Measurements from ENCODE around the gene SORCS2.
A peak's percentile ranks its signal among the peaks of the same experiment; 100 is the strongest.

The SORCS2 gene

GRCh38 chr4:7323872-7324650 lies 131.7 kb downstream of the SORCS2 start:
- H3K4me2 ChIP-seq (ENCODE audit: insufficient read depth, low read length): no peak overlapping the region
- peaks cover 3% of the 10 kb centered on the region for H3K9me3 ChIP-seq (ENCODE audit: insufficient read depth, low read length, severe bottlenecking)
- ATAC-seq (ENCODE audit: insufficient read depth, low read depth): no peak
- no peaks in the 10 kb centered on the region; the same call in 1 of the 2 replicates for H4K20me1 ChIP-seq (ENCODE audit: insufficient read depth, low read length)
- no peaks in the 10 kb centered on the region for H3K36me3 ChIP-seq (ENCODE audit: insufficient read depth, low read length)
- no peak for DNase-seq
- H3K4me1 ChIP-seq (ENCODE audit: insufficient read depth, low read length): no peaks in the 10 kb centered on the region
- no peak overlapping the region for H3K27ac ChIP-seq (ENCODE audit: low read length)
- H3K27me3 ChIP-seq (ENCODE audit: insufficient read depth, low read length, poor library complexity): no peaks in the 10 kb centered on the region
- H3K79me2 ChIP-seq (ENCODE audit: insufficient read depth, low read length): no peaks in the 10 kb centered on the region
- TF ChIP-seq CTCF (IDR thresholded peaks at IDR 0.05; ENCODE audit: borderline replicate concordance, extremely low read depth, low read length, poor library complexity, severe bottlenecking) (peak; percentile 14), EZH2 (IDR thresholded peaks at IDR 0.05; ENCODE audit: borderline replicate concordance, low read depth, low read length, severe bottlenecking) (no peak)
- no peak overlapping the region for H3K4me3 ChIP-seq (ENCODE audit: low read depth in 1 of 2, low read length in 2 of 2)
- H3K9ac ChIP-seq (ENCODE audit: low read depth, low read length): no peak overlapping the region
- no peak overlapping the region for H2AFZ ChIP-seq (ENCODE audit: low read depth, low read length)

GRCh38 chr4:7324651-7325121 lies 132.3 kb downstream of the SORCS2 start:
- no peaks in the 10 kb centered on the region for H3K9me3 ChIP-seq (ENCODE audit: insufficient read depth, low read length, severe bottlenecking)
- H3K4me2 ChIP-seq (ENCODE audit: insufficient read depth, low read length): no peak overlapping the region
- H3K27me3 ChIP-seq (ENCODE audit: insufficient read depth, low read length, poor library complexity): no peaks in the 10 kb centered on the region
- H3K36me3 ChIP-seq (ENCODE audit: insufficient read depth, low read length): no peaks in the 10 kb centered on the region
- ATAC-seq (ENCODE audit: insufficient read depth, low read depth) (no peak), DNase-seq (no peak)
- H3K4me3 ChIP-seq (ENCODE audit: low read depth in 1 of 2, low read length in 2 of 2): no peak overlapping the region
- no peaks in the 10 kb centered on the region for H3K4me1 ChIP-seq (ENCODE audit: insufficient read depth, low read length)
- H3K79me2 ChIP-seq (ENCODE audit: insufficient read depth, low read length): no peaks in the 10 kb centered on the region
- no peak overlapping the region for H3K9ac ChIP-seq (ENCODE audit: low read depth, low read length)
- no peak overlapping the region for H3K27ac ChIP-seq (ENCODE audit: low read length)
- H4K20me1 ChIP-seq (ENCODE audit: insufficient read depth, low read length): no peaks in the 10 kb centered on the region; the same call in 1 of the 2 replicates
- no peak for TF ChIP-seq CTCF (IDR thresholded peaks at IDR 0.05; ENCODE audit: borderline replicate concordance, extremely low read depth, low read length, poor library complexity, severe bottlenecking)
- no peak for TF ChIP-seq EZH2 (IDR thresholded peaks at IDR 0.05; ENCODE audit: borderline replicate concordance, low read depth, low read length, severe bottlenecking)
- H2AFZ ChIP-seq (ENCODE audit: low read depth, low read length): no peak overlapping the region

GRCh38 chr4:7325541-7325940 lies 133.2 kb downstream of the SORCS2 start:
- ATAC-seq (ENCODE audit: insufficient read depth, low read depth) (no peak), DNase-seq (no peak)
- Histone ChIP-seq H3K4me1 (ENCODE audit: insufficient read depth, low read length) (no peaks in the 10 kb centered on the region), H3K4me2 (ENCODE audit: insufficient read depth, low read length) (no peak overlapping the region), H3K79me2 (ENCODE audit: insufficient read depth, low read length) (no peaks in the 10 kb centered on the region), H3K9me3 (ENCODE audit: insufficient read depth, low read length, severe bottlenecking) (no peaks in the 10 kb centered on the region), H3K27ac (ENCODE audit: low read length) (no peak overlapping the region), H2AFZ (ENCODE audit: low read depth, low read length) (no peak overlapping the region), H4K20me1 (ENCODE audit: insufficient read depth, low read length) (no peaks in the 10 kb centered on the region; the same call in 1 of the 2 replicates), H3K9ac (ENCODE audit: low read depth, low read length) (no peak overlapping the region), H3K27me3 (ENCODE audit: insufficient read depth, low read length, poor library complexity) (no peaks in the 10 kb centered on the region), H3K4me3 (ENCODE audit: low read depth in 1 of 2, low read length in 2 of 2) (no peak overlapping the region), H3K36me3 (ENCODE audit: insufficient read depth, low read length) (no peaks in the 10 kb centered on the region)
- TF ChIP-seq CTCF (IDR thresholded peaks at IDR 0.05; ENCODE audit: borderline replicate concordance, extremely low read depth, low read length, poor library complexity, severe bottlenecking) (no peak), EZH2 (IDR thresholded peaks at IDR 0.05; ENCODE audit: borderline replicate concordance, low read depth, low read length, severe bottlenecking) (no peak)
